SHP77 treated with DMSO at 0.1 percent for 48 hours (cell line): ENCODE data around the gene EIF4E1B.

Source experiments
- DNase-seq: peaks from one replicate; lab custom pipeline; 2025; lab: John Stamatoyannopoulos, UW

Gene EIF4E1B

DNA sequence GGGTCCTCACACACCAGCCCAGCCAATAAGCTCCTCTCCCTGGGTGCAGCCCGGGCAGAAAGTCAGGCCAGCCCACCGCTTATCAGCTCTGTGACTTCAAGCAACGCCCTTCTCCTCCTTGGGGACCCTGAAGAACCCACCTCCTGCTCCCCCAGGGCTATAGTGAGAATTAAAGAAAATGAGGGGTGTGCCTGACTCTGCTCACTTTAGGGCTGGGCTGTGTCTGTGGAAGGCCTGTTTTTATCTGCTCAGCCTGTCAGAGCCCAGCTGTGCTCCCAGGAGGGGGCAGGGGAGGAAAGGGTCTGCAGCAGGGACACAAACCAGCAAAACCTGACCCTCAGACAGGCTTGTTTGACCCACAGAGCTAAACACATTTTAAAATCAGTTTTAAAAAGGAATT lies 24.4 kb upstream of the EIF4E1B start:
- no peak for DNase-seq

DNA sequence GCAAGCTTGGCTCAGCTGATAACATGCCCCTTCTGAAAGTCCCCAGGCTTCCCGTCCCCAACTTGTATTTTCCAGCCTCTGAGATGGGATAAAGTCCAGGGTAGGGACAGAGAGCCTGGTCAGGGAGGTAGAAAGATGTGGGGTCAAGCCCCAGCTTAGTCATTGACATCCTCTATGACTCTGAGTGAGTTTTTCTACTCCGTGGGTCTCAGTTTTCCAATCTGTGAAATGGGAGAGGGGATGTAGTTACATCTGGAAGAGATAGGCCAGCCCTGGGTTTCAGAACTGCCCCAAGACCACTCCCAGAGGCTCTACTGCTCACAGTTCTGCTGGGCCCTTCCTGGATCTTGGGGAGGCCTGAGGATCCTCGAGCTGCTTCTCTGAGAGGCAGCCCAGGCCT lies 23.6 kb upstream of the EIF4E1B start:
- no peak for DNase-seq

DNA sequence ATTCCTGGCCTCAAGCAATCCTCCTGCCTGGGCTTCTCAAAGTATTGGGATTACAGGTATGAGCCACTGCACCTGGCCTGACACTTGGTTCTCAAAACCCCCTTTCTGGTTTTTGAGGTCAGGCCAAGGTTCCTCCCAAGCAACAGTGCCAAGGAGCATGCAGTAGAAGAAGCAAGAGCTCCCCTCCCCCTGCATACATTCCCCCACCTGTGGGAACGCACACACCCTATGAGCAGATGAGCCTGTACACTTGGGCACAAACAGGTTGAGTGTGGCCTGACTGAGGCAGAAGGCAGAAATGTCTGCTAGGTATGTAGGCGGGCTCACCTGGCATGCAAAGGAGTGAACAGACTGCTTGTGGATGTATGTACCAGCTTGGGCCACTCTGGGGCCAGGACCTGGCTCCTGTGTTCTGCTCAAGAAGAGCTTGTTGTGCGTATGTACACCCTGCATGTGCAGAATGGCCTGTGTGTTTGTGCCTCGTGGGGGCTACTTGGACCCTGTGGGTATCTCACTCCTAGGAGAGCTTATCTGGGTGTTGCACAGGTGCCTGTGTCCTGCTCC lies 22.3 kb upstream of the EIF4E1B start:
- DNase-seq = no peak

DNA sequence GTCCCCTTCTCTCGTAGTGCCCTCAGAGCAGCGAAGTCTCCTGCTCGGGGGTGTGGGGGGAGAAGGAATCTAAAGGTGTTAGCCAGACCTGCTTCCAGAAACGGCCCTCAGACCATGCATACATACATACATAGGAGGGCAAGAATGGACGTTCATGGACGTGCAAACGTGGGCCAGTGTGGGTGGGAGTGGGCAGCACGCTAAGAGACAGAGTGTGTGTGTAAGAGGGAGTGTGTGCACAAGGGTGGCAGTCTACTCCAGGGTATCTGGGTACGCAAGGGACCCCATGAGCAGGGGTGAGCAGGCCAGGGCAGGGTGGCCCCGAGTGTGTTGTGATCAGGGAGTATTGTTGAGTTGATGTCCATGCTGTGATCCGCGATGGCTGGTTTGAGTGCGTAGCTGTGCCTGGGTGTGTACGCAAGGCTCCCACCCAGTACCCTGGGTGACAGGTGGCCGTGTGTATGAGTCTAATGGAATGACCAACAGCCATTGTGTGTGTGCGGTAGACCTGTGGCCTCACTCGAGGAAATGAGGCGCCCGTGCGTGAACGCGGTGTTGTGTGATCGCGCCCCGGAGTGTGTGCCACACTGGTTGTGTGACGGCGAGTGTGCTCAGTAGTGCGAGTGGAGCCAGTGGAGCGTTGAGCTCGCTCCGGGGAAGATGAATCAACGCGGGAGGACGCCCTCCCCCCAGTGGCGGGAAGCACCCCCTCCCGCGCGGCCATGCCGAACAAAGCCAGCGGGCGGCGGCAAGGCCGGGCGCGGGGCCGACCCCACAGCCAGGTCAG lies 21.3 kb upstream of the EIF4E1B start:
- no peak for DNase-seq

DNA sequence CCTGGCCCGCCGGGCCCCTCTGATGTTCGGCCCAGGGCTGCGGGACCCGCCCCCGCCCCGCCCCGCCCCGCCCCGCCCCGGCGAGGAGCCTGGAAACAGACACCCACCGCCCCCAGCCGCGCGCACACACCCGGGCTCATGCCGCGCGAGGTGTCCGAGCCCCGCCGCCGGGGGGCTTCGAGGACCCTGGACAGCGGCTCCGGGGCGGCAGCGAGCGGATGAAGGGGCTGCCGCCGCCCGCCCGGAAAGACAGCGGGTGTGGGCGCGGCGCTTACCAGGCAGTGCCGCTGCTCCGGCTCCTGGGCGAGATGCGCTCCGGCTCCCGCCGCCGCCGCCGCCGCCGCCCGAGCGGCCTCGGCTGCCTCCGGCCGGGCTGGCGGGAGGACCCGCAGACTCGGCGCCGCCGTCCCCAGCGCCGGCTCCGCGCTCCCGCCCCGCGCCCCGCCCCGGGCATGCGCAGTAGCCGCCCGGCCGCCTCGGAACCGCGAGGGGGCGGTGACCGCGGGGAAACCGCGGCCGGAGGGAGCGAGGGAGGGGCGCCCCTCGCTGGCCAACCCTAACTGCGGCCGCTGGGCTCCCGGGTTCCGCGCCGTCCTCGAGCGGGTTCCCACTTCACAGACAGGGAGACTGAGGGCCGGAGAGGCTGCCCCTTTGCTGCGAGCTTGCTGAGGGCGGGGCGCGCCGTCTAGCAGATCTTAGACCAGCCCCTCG lies 20.6 kb upstream of the EIF4E1B start, which contains the start of gene GPRIN1:
TSS of gene GPRIN1 (minus strand) at position 433 of the 711 bp plus-strand sequence. CDS start 10,322 bp downstream, outside the sequence.
- peak; percentile 28 for DNase-seq

DNA sequence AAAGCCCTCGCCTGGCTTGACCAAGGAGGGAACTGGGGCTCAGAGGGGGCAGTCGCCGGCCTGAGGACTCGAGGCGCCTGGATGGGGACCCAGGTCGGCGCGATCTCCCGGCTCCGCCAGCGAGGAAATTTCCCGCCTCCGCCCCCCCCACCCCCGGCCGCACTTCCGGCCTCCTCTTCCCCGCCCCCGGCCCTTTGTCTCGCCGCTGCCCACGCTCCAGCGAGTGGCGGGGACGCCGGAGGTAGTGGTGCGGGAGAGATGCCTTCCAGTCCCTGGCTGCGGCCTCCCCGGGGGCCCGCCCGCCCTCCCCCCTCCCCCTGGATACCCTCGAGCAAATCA lies 20.1 kb upstream of the EIF4E1B start:
- DNase-seq = no peak

DNA sequence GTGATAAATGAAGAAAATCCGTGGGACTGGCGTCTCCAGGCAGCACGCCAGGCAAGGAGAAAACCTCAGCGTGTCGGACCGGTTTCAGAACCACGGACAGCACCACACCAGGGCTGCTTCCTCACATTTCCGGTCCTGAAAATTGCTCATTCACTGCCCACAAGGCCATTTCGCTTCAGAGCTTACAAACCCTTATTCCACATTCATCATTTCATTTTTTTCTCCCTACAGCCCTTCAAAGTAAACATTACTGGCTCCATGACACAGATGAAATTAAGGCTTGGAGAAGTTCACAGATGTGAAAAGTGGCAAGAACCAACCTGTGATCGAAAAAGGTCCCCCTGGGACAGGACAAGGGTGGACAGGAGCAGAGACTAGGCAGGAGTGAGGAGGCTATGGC lies 19.0 kb upstream of the EIF4E1B start:
- DNase-seq = no peak

DNA sequence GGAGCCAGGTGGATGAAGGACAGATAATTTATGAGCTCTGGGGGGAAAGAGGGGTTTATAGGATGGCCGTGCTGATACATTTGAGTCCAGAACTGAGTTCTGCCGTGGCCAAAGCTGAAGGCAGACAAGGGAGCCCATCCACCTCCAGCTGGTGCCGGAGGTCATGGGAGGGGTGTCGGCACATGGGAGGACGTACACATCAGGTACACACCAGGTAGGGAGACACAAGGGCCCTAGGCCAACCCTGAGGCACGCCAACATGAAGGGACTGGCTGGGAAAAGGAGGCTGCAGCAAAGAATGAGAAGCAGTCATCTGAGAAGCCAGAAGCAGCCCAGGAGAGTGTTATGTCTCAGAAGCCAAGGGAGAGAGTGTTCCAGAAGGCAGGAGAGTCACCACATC lies 18.5 kb upstream of the EIF4E1B start:
- DNase-seq = no peak

DNA sequence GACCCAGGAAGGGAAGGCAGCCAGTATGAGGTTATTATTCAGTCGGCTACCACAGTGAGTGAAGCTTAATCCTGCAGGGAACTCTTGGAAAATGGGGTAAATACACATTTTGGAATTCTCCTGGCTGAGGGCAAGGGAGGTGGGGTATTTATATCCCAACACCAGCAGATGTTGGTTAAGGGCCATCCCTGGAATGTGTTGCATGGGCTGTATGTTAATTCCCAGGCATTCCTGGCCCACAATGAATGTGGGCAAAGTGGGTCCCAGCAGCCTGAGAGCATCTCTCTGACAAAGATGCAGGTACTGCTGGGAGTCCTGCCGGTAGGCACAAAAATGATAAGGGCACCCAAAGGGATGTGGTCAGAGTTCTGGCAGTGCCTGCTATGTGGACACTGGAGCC lies 17.6 kb upstream of the EIF4E1B start:
- DNase-seq = no peak

DNA sequence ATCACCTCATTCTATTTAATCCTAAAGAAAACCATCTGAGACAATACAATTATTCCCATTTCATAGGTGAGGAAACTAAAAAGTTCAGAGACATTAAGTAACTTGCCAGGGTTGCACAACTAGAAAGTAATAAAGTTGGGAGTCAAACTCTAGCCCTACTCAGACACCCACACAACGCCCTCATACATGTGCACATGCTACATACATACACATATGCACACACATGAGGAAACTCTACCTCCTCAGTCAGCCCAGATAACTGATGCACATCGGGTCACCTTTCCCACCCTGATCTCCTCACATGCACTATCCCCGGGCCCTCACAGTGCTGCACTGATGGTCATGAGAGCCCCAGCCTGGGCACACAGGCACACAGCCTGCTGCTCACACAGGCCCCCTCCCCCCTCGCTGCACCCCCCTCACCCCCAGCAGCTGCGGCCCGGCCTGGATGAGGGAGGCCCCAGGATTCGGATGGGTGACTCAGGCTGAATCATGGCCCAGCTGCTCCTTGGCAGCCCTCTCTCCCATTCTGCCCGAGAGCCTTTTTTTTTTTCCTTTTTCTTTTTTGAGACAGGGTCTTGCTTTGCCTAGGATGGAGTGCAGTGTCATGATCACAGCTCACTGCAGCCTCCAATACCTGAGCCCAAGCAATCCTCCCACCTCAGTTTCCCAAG lies 15.5 kb upstream of the EIF4E1B start:
- no peak for DNase-seq

DNA sequence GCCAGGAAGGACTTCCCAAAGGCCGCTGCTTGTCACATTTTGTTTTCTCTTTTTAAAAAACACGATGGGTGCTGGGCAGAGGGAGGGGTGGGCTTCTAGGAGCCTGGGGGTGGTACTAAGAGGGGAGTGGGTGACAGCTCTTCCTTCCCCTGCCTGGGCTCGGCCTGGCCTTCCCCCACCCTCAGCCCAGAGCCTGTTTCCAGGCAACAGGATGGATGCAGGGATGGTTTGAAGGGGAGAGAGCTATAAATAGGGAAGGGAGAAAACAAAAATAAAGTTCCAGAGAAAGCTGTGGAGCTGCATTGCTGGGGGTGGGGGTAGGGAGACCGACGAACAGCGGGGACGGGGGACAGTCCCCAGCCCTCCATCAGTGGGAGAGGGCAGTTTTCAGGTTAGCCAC lies 14.0 kb upstream of the EIF4E1B start:
- DNase-seq = no peak

DNA sequence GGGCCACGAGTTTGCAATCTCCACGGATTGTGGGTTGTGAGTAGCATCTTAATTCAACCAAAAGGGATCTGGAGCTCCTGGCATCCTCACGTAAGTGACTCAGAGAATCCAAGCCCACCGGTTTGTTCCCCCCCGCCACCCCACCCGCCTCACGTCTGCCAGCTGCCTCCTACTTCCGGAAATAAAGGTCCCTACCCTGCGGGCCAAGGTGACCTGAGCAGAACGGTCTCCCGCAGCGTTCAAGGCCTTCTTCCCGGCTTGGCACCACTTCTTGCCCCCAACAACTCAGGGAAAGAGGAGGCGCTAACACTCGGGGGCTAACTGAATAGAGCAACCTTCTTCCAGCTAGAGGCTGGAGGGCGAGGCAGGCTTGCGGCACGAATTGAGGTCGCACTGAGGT lies 11.7 kb upstream of the EIF4E1B start:
- no peak for DNase-seq

DNA sequence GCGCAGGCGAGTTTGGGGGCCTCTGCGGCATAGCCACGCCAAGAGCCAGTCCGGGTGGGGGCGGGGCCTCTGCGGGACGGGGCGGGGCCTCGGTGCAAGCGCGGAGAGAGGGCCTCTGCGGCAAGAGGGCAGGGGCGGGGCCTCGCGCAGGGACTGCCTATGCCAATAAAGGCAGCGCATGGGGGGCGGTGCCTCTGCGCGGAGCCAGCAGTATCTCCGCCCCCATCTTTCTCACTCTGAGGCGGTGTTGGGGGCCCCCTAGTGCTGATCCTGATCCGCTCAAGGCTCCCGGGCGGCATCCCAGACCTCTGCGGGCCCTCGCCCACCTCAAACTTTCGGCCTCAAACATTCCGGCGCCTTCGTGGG lies 11.3 kb upstream of the EIF4E1B start:
- no peak for DNase-seq

DNA sequence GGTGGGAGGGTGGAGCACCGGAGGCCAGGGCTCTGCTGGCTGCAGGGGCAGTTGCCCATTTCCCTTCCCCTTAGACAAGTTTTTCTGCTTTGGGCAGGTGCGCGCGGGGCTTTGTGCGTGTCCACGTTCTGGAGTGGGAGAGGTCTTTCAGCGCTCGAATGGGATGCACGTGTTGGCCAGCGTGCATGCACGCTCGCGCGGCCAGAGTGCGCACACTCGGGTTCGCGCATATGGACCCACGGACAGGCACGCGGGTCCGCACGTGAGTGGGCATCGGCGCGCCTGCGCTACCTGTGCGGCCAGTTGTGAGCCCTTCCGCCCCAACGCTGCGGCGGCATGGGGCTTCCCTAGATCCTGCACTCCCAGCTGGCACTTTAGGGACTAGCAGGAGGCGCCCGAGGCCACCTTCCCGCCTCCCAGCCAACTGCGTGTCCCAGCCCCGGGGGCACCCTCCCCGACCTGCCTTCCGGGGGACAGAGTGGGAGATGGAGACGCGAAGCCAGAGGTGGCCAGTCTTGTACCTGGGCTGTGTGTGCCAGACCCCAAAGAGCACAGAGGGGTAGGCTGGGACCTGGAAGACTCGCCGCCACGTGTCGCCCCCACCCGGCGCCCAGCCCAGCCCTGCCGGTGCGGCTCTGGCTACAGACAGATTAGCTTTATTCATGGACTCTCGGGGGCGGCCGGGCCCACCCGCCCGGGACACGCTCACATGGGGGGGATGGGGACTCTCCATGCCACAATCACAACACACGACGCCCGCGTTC lies 10.7 kb upstream of the EIF4E1B start:
- no peak for DNase-seq

DNA sequence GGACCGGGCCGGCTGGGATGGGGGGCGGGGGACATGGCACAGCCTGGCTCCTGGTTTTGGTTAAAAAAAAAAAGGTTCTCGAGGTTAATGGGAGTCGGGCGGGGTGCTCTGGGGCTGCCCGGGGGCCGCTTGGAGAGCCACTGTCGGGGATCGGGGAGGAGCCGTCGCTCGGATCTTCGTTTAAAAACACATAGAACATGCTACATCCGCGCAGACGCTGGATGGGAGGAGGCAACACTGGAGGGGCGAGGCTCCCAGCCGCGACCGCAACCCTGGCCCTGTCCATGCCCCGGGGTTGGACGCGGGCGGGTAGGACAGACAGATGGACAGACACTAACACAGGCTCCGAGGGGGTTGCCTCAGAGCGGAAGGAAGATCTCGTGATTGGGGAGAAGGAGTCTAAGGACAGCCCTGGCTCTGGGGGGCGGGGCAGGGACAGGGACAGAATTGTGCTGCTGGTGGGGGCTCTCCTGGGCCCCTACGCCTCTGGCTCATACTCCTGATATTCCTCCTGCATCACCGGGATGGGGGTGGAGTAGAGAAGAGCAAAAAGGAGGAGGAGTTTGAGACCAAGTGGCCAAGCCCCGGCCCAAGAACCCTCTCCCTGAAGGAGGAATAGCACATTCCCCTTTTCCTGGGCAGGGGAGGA lies 10.0 kb upstream of the EIF4E1B start:
- no peak for DNase-seq

DNA sequence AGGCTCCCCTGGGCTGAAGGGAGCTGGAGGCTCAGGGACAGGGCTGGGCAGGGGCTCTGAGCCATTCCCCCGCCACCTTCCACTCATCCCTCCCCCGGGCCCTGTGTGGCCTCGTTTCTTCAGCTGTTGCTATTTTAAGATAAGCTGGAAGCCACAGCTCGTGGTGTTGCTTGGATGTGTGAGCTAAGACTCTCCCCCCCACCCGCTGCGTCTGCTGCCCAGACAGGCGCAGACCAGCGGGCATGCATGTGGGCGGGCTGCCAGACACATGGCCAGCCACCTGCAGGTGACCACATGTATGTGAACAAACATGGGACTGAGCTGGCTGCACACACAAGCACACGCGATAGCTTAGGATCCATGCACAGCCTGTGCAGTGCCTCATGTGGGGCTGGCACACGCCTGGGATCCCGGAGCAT lies 8.8 kb upstream of the EIF4E1B start:
- no peak for DNase-seq

DNA sequence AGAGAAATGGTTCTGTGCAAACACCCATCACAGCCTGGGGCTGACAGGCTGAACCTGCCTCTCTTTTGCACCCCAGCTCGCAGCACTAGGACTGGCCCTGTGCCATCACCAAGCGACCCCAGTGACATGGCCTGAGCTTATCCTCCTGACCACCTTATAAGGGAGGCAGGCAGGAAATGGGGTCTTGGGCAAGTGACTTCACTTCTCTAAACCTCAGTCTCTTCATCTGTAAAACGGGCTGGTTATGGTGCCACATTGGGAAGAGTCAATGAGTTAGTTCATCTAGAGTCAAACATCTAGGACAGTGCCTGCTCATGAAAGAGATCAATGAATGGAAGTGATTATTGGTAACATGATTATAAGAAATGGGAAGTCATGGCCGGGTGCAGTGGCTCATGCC lies 6.3 kb upstream of the EIF4E1B start:
- no peak for DNase-seq

DNA sequence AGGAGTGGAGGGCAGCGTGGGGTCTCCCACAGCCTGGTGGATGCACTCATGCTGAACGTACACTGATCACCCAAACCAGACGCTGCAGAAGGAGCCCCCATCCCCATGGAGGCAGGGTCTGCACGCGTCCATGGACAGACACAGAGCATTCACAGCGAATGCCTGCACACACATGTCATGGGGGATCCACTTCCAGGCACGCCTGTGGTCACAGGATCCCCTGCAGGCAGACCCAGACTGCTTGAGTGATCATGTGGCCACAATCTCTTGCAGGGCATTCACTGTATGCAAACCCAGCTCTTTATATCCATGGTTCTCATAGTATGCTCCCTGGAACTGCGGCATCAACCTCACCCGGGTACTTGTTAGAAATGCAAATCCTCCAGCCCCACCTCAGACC lies 5.5 kb upstream of the EIF4E1B start:
- no peak for DNase-seq

DNA sequence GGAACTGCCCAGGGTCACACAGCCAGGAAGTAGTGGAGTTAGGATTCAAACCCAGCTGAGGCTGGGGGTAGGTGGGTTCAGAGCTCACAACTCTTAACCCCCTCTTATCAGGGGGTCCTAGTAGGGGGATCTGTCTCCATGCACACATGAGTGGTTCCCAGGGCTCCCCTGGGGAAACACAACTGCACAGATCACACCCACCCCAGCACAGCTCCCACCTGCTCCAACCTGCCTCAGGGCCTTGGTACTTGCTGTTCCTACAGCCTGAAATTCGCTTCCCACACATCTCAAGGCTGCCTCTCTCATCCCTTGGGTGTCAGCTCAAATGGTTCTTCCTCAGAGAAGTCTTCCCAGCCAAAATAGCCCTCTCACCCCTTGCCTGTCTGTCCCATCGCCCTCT lies 5.0 kb upstream of the EIF4E1B start:
- DNase-seq = no peak

DNA sequence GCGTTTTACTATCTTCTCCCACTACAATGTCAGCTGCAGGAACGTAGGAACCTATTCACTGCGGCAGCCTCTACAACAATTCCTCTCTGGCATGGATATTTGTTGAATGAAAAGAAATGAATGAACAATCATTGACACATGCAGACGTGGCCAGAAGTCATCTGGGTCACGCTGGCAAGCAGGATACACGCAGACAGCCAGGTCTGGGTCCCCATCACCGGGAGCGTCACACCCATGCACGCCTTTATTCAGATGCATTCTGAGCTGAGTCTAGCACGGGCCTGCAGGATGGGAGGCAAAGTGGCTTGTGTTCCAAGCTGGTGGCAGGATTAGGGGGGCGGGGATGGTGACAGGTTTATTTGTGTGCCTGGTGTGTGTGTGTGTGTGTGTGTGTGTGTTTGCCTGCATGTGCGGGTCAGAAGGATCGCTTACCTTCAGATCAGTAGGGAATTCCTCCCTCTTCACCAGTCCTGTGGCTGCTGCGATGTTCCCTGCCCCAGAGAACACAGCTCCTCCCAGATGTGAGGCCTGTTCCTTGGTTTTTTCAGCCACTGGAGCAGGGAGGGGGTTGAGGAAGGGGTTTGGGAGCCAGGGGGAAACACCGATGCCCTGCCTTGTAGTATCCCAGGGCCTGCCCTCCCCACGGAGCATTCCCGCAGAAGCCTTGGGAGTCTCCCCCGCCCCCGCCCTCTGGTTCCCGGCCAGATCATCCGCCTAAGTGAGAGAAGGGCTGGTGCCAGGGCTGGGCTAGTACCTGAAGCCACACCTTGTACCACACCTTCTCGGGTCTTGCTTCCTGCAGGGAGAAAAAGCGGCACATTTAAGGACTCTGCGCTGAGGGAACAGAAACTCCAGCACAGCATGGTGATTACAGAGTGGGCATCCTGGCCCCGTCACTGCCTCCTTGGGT lies 4.3 kb upstream of the EIF4E1B start:
- DNase-seq = no peak

DNA sequence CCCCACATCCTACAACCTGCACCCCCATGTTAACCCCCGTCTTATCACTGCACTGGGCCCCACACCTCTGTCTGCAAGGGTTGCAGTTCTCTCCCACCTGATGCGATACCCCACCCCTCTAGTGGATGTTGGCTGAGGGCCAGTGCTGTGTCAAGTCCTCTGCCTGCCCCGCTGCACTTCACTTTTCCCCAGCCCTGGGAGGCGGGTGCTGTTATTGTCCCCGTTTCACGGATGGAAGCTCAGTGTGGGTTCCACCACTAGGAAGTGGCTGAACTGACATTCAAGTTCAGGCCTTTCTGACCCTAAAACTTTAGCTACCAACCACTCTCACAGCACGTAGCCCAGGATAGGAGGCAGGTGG lies 3.6 kb upstream of the EIF4E1B start:
- DNase-seq = no peak
